Rectal smooth muscle tissue (tissue), 1 donor: ENCODE data around the gene DSE.
A peak's percentile ranks its signal among the peaks of the same experiment; 100 is the strongest.

Source experiments
- H3K27ac ChIP-seq: one replicate; pipeline ENCODE4 v1.7.0; 2013; ENCODE audit warnings: low read depth, low read length, inconsistent platforms
- H3K27me3 ChIP-seq: one replicate; pipeline ENCODE4 v1.7.0; 2013; ENCODE audit warnings: low read length; ENCODE audit not compliant: control insufficient read depth, insufficient read depth
- H3K36me3 ChIP-seq: one replicate; pipeline ENCODE4 v1.7.0; 2013; ENCODE audit warnings: low read length; ENCODE audit not compliant: control insufficient read depth, insufficient read depth
- H3K4me1 ChIP-seq: one replicate; pipeline ENCODE4 v1.7.0; 2013; ENCODE audit warnings: low read length; ENCODE audit not compliant: control insufficient read depth, insufficient read depth
- H3K4me3 ChIP-seq: one replicate; pipeline ENCODE4 v1.7.0; 2013; ENCODE audit warnings: low read length
- H3K9ac ChIP-seq: one replicate; pipeline ENCODE4 v1.7.0; 2013; ENCODE audit warnings: low read length

The DSE gene

DNA sequence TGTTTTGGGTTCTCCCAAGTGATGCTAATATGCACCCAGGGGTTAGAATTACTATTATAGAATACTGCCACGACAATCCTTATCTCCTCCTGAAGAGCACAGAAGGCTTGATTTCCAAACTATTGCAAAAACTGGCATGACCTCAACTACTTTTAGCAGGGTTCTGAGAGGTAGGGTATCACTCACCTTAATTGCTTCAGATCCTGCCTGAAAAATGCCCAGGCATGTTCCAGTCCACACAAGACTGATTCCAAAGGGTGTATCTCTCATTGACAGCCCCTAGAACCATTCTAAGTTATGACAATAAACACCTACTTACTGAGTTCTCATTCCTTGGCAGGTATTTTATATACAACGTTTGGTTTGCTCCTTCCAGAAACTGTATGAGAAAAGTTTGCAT is 5.0 kb upstream of the DSE start:
- Histone ChIP-seq H3K4me3 (no peak overlapping the region), H3K4me1 (no peaks in the 10 kb centered on the region), H3K9ac (no peak overlapping the region), H3K27ac (no peak overlapping the region), H3K36me3 (no peaks in the 10 kb centered on the region), H3K27me3 (no peaks in the 10 kb centered on the region)

DNA sequence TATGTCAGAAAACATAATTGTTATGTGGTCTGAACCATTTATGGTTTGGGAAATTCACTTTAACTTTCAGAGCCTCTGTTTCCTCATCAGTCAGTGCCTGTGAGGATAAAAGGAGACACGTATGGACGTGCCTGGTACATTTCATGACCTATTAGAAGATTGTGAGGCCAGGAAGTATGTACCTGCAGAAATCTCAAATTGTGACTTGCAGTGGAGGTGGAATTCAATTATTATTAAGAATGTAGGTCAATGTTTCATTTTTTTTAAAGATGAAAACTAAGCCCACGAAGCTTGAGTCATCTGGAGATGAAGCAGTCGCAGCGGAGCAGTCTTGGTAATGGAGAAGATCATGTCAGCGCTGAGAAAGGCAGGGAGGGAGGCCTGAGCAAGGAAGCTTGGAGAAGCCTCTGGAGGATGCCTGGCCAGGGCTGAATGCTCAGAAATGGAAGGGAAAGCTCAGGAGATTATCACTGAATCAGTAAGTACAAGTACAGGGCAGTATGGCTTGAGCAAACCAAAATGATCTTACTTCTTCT is 3.9 kb upstream of the DSE start:
- Histone ChIP-seq H3K9ac (no peak overlapping the region), H3K27me3 (no peaks in the 10 kb centered on the region), H3K4me3 (no peak overlapping the region), H3K36me3 (no peaks in the 10 kb centered on the region), H3K27ac (no peak overlapping the region), H3K4me1 (no peaks in the 10 kb centered on the region)

DNA sequence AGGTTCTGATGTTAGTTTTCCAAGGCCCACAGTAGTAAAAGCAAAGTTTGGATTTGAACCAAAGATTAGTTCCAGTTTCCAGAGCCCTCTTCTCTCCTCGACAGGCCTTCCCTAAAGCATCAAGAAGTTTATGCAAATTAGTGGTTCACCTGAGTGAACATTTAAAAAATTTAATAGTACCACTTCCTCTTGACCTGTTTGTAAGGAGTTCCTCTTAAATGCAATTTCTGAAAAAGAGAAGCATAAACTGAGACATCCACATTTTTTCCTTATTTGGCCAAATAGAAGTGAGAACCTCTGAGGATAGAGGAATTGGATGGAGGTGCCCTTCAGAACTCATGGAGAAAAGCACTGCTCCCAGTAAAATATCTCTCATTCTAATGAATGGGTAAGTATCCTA is 1.2 kb upstream of the DSE start:
- no peaks in the 10 kb centered on the region for H3K4me1 ChIP-seq
- no peak overlapping the region for H3K9ac ChIP-seq
- H3K36me3 ChIP-seq, result no peaks in the 10 kb centered on the region
- no peak overlapping the region for H3K4me3 ChIP-seq
- no peak overlapping the region for H3K27ac ChIP-seq
- no peaks in the 10 kb centered on the region for H3K27me3 ChIP-seq

DNA sequence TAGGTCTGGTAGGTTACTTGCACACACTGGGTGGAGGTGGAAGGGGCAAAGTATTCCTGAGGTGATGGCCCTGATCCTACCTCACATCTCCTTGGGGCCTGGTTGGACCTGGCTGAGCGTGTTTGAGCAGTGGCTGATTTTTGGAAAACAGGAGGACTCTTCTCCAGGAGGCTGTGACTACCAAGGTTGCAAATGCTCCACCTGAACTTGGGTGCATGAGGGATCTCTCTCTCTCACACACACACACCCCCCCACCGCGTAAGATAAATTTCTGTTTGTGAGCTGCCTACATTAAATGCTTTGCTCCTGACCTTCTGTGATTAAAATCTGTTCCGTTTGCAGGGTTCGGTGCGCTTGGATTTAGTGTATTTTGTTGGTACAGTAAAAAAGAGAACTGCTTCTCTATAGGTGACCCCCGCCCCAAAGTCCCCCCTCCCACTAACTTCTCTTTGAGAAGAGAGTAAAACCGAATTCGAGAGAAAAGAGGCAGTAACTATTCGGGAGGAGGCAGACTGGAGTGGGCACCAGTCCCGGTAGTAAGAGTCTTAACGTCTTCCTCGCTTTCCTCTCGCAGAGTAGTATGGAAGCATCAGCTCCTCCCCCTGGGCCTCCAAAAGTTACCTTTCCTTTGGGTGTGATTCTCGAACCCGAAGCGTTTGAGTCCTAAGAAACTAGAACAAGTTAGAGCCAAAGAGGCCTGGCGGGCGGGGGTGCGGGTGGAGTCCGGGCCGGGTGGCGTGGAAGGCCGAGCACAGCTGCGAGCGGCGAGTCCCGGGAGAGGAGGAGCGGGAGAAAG is 585 bp upstream of the DSE start:
- H3K27me3 ChIP-seq, result no peaks in the 10 kb centered on the region
- peak overlapping the region; percentile 82 for H3K27ac ChIP-seq
- peak overlapping the region; percentile 89 for H3K4me3 ChIP-seq
- no peak overlapping the region for H3K9ac ChIP-seq
- no peaks in the 10 kb centered on the region for H3K36me3 ChIP-seq
- H3K4me1 ChIP-seq, result no peaks in the 10 kb centered on the region

DNA sequence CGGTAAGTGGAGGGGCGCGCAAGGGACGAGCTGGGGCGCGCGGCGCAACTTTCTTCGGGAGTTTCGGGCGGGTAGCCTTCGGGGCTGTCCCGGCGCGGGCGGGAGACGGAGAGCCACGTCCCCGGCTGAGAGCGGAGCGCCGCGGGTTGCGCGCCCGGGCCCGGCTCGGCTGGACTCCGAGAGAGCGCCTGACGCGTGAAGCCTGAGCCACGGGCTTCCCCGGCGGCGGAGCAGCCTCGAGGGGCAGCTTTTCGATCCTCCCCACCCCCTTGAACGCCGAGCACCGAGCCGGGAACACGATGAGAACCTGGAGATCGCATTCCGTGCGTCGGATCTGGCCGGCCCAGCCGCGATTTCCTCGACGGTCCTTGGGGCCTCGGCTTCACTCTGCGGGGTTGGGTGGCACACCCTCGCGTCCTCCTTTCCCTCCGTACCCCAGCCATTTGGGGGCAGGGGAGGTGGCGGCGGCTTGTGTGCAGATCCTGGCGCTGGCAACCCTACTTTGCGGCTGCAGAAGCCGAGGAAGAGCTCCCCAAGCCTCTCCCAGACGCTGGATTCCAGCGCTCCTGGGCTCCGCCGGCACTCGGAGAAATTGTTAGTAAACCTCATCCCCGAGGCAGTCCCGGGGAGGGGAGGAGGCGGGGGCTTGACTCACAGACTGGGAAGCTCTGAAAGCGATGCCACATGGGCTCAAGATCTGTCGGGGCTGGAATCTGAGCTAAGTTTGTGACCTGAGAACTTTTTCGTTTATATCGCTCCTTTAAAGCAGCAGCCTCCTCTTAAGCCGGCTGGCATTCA is 572 bp downstream of the DSE start:
- peak overlapping the region; percentile 89 for H3K4me3 ChIP-seq
- no peaks in the 10 kb centered on the region for H3K4me1 ChIP-seq
- peak overlapping the region; percentile 43 for H3K9ac ChIP-seq
- peak overlapping the region; percentile 82 for H3K27ac ChIP-seq
- H3K27me3 ChIP-seq, result no peaks in the 10 kb centered on the region
- H3K36me3 ChIP-seq, result no peaks in the 10 kb centered on the region

- Histone ChIP-seq H3K4me1 (no peaks in the 10 kb centered on the region), H3K27me3 (no peaks in the 10 kb centered on the region), H3K36me3 (no peaks in the 10 kb centered on the region), H3K9ac (peak overlapping the region; percentile 43), H3K4me3 (peak overlapping the region; percentile 89), H3K27ac (peak overlapping the region; percentile 82)
Observed at GRCh38 chr6:116371918-116372209, 1.1 kb downstream of the DSE start.

- Histone ChIP-seq H3K4me1 (no peaks in the 10 kb centered on the region), H3K4me3 (no peak overlapping the region), H3K27ac (no peak overlapping the region), H3K27me3 (no peaks in the 10 kb centered on the region), H3K36me3 (no peaks in the 10 kb centered on the region), H3K9ac (no peak overlapping the region)
Observed at GRCh38 chr6:116373300-116373699, 2.6 kb downstream of the DSE start.

- Histone ChIP-seq H3K27ac (no peak overlapping the region), H3K4me3 (no peak overlapping the region), H3K27me3 (no peaks in the 10 kb centered on the region), H3K9ac (no peak overlapping the region), H3K36me3 (no peaks in the 10 kb centered on the region), H3K4me1 (no peaks in the 10 kb centered on the region)
Observed at GRCh38 chr6:116373940-116374339, 3.2 kb downstream of the DSE start.

- H3K4me3 ChIP-seq, result no peak overlapping the region
- H3K9ac ChIP-seq, result no peak overlapping the region
- no peaks in the 10 kb centered on the region for H3K4me1 ChIP-seq
- H3K36me3 ChIP-seq, result no peaks in the 10 kb centered on the region
- no peak overlapping the region for H3K27ac ChIP-seq
- no peaks in the 10 kb centered on the region for H3K27me3 ChIP-seq
Observed at GRCh38 chr6:116374586-116374985, 3.8 kb downstream of the DSE start.

GRCh38 chr6:116375262-116375661 is 4.5 kb downstream of the DSE start:
- Histone ChIP-seq H3K4me3 (no peak overlapping the region), H3K27me3 (no peaks in the 10 kb centered on the region), H3K4me1 (no peaks in the 10 kb centered on the region), H3K9ac (no peak overlapping the region), H3K27ac (no peak overlapping the region), H3K36me3 (no peaks in the 10 kb centered on the region)

DNA sequence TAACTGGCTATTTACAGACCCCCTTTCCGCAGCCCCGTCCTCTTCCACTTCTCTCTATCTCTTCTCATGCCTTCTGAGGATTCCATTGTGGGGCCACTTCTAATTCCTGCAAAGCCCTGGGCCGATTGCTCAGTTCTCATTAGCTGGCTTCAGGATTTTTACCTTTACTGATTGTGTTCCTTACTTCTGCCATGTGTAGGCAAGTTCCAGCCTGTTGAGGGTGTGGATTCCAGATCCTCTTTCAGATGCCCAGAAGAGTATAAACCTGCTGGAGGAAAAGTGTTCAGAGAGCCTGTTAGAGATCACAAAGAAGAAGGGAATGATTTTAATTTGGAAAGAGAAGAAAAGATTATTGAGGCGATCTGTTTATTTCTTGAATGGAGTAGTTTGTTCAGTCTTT is 5.4 kb downstream of the DSE start:
- Histone ChIP-seq H3K36me3 (no peaks in the 10 kb centered on the region), H3K27me3 (no peaks in the 10 kb centered on the region), H3K27ac (no peak overlapping the region), H3K4me1 (no peaks in the 10 kb centered on the region), H3K9ac (no peak overlapping the region), H3K4me3 (no peak overlapping the region)

DNA sequence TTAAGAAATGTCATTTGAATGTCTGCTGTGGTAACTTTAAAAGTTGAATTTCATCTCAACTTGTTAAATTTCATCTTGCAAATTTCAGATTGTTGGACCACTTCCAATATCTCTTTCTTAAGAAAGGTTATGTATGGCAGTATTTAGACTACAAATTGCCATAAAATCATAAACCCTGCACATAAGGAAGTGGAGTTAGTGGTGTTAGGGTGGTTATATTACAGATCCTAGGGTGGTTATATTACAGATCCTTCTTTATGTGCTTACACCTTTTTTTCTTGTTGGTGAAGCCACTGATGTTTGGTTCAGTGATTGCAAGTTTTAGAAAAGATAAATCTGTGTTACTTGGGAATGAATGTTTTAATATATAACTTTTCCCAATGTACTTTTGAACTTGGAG is 9.0 kb downstream of the DSE start:
- Histone ChIP-seq H3K4me1 (no peaks in the 10 kb centered on the region), H3K4me3 (no peak overlapping the region), H3K9ac (no peak overlapping the region), H3K27ac (no peak overlapping the region), H3K27me3 (no peaks in the 10 kb centered on the region), H3K36me3 (no peaks in the 10 kb centered on the region)

GRCh38 chr6:116380346-116380745 is 9.6 kb downstream of the DSE start:
- Histone ChIP-seq H3K27ac (no peak overlapping the region), H3K36me3 (no peaks in the 10 kb centered on the region), H3K27me3 (no peaks in the 10 kb centered on the region), H3K4me1 (no peaks in the 10 kb centered on the region), H3K9ac (no peak overlapping the region), H3K4me3 (no peak overlapping the region)
